Measurements from ENCODE around the gene DTX3L. TPM values are rescaled to one million over a fixed set of nuclear protein-coding genes. Genes with fewer than 3 reads are reported as not detected.

DTX3L gene
- total RNA-seq: 8.6 and 17.3 TPM in 2 replicates

DNA sequence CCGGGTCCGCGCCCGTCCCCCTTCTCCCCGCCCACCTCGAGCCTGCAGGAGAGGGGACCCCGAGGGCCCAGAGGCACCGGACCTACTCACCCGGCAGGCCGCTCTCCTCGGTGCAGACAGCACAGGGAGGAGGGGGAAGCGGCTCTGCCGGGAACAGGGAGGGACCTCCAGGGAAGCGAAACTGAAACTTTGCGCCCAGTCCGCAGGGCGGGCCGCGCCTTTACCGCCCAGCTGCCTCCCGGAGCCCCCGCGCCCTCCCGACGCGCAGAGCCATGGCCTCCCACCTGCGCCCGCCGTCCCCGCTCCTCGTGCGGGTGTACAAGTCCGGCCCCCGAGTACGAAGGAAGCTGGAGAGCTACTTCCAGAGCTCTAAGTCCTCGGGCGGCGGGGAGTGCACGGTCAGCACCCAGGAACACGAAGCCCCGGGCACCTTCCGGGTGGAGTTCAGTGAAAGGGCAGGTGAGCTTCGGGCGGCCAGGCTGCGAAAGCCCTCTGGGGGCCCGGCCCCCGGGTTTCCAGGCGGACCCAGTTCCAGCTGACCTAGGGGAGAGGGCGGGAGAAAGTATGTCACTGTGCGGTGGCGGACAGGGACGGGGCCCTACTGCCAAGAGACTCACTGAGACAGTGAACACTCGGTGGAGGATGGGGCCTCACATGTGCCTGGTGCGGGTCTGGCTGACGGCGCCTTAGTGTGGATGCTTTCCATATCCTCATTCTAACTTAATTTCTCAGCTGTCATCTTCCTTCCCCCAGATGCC, at the start of gene DTX3L, which contains the start of gene PARP9:
Gene DTX3L, plus strand, starts transcription at position 184 of the 758 bp plus-strand sequence. Its CDS starts 89 bp downstream, at position 273.
Gene PARP9, minus strand, starts transcription at position 146 of the 758 bp plus-strand sequence. CDS start 4,680 bp downstream, outside the sequence.

DNA sequence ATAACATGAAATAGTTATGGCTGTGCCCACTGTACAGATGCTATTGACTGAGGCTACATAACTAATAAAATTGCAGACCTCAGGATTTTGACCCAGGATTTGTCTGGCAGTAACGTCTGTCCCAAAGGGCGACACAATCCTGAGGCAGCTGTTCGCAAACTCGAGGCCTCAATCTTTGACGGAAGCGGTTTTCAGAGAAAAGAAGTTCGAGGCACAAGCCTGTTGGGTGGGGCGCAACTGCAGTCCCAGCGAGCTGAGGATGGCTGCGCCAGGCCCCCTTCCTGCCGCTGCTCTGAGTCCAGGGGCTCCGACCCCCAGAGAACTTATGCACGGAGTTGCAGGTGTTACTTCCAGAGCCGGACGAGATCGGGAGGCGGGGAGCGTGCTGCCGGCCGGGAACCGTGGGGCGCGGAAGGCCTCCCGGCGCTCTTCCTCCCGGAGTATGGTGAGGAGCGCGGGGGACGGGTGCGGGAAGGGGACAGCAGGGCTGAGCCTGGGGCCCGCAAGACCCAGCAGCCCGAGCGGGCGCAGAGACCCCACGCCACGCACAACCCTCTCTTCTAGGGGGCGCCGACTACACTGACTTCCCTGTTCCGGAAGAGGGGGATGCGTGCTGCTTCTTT, 13.4 kb downstream of the DTX3L start, which contains the start of gene PARP15:
Gene PARP15, plus strand, starts transcription at position 242 of the 623 bp plus-strand sequence. Its CDS starts 18 bp downstream, at position 260.

Other genes with a start within 250 kb of the DTX3L start
- 0.59 TPM in 1 of 2 replicates, not detected in the other for gene CSTA, start 239.1 kb upstream of the DTX3L start, total RNA-seq
- gene MIX23, start 181.1 kb upstream of the DTX3L start, total RNA-seq: 26.1 and 26.5 TPM in 2 replicates
- gene FAM162A, start 180.2 kb upstream of the DTX3L start, total RNA-seq: 31.6 and 34.7 TPM in 2 replicates
- 5.9 and 6.5 TPM in 2 replicates for gene WDR5B, start 148.3 kb upstream of the DTX3L start, total RNA-seq
- 40.1 and 64.9 TPM in 2 replicates for gene KPNA1, start 49.4 kb upstream of the DTX3L start, total RNA-seq
- 10.1 and 11.5 TPM in 2 replicates for gene PARP9, start within 50 bp of the DTX3L start, total RNA-seq
- under 0.01 and 0.18 TPM in 2 replicates for gene PARP15, start 13.3 kb downstream of the DTX3L start, total RNA-seq
- 47.2 and 54.5 TPM in 2 replicates for gene PARP14, start 116.5 kb downstream of the DTX3L start, total RNA-seq
- 6.3 and 8.0 TPM in 2 replicates for gene HSPBAP1, start 229.5 kb downstream of the DTX3L start, total RNA-seq
- 15.0 and 22.6 TPM in 2 replicates for gene SLC49A4, start 230.7 kb downstream of the DTX3L start, total RNA-seq

Measured in smooth muscle cell of the umbilical artery (primary cell).